C4-2B (cell line): ENCODE measurements around the gene PYGO1.

Source experiments
- H3K27ac ChIP-seq: fragments of 450-650 bp; 2 replicates; pipeline ENCODE4 v1.5.1; 2017
- CTCF ChIP-seq: fragments of 450-650 bp; conservative IDR thresholded peaks from 2 replicates; pipeline ENCODE4 v1.5.1; 2017; ENCODE audit warnings: mild to moderate bottlenecking
- ZFX ChIP-seq: fragments of 450-650 bp; IDR thresholded peaks from 2 replicates; pipeline ENCODE4 v1.6.1; 2017

Gene PYGO1

GRCh38 chr15:55589287-55589686, 1.1 kb upstream of the PYGO1 start:
- TF ChIP-seq ZFX: no peak
- no peak for TF ChIP-seq CTCF
- H3K27ac ChIP-seq: no peak overlapping the region

GRCh38 chr15:55588815-55589115, 620 bp upstream of the PYGO1 start:
- H3K27ac ChIP-seq: peak overlapping the region; percentile 70
- TF ChIP-seq CTCF: no peak
- TF ChIP-seq ZFX: no peak

GRCh38 chr15:55587321-55588069, 650 bp downstream of the PYGO1 start:
- peak; percentile 85 for TF ChIP-seq ZFX
- TF ChIP-seq CTCF: no peak
- peak overlapping the region; percentile 70 for H3K27ac ChIP-seq

GRCh38 chr15:55586808-55587207, 1.3 kb downstream of the PYGO1 start:
- no peak for TF ChIP-seq ZFX
- no peak for TF ChIP-seq CTCF
- no peak overlapping the region; the same call in 1 of the 2 replicates for H3K27ac ChIP-seq

- TF ChIP-seq CTCF (no peak), ZFX (no peak)
Measured at GRCh38 chr15:55576943-55577342, 11.2 kb downstream of the PYGO1 start.

GRCh38 chr15:55574096-55574495, 14.0 kb downstream of the PYGO1 start:
- TF ChIP-seq CTCF: no peak
- no peak for TF ChIP-seq ZFX
- no peak overlapping the region for H3K27ac ChIP-seq

More at GRCh38 chr15:55576943-55577342, 11.2 kb downstream of the PYGO1 start:
- H3K27ac ChIP-seq: peak overlapping the region; percentile 44; the same call in 1 of the 2 replicates

- TF ChIP-seq CTCF (no peak), ZFX (no peak)
- no peak overlapping the region for H3K27ac ChIP-seq
Measured at GRCh38 chr15:55573224-55573623, 14.9 kb downstream of the PYGO1 start.
